GM21367 (cell line): ENCODE results near the gene CSTF1.
A peak's percentile ranks its signal among the peaks of the same experiment; 100 is the strongest.
"Not testable (repeated sequence)": the region's sequence is repeated elsewhere in the genome, so short reads cannot be mapped to it uniquely, and the experiment has no call there.

Source experiments
- ATAC-seq: cut with Tn5 transposase; IDR thresholded peaks from one replicate; pipeline ENCODE4 v1.9.1; 2021; ENCODE audit not compliant: unreplicated experiment

The CSTF1 gene

DNA sequence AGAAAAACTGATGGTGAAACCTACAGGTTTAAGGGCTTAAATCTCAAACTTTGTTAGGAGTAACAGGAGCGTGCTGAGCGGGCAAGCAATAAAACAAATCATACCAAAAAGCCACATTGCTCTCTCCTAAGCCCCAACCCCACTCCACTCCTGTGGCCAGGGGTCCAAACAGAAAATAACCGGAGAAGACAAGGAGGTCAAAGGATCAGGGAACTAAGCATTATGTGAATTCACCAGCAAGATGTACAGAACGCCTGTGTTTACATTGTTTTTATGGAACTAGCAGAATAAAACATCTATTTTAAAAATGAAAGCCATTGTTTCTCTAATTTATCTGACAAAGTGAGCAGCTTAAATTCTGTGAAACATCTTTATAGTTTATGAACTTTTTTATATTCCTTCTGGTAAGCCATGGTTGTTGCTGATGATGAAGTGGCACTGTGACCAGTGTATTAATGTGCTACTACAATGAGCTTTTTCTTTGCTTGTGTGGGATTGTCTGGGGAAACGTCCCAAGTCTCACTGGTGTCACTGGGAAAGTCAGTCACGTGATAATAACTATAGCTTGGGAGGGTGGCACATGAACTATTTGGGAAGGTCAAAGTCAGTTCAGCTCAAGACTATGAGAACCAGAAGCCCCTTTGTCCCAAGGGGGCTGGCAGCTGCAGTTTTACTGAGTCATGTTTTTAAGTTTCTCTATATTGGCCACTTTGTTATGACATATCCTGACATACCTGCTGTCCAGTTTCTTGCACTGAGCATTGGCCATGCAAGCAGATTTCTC is 23.9 kb upstream of the CSTF1 start:
- ATAC-seq = no peak

DNA sequence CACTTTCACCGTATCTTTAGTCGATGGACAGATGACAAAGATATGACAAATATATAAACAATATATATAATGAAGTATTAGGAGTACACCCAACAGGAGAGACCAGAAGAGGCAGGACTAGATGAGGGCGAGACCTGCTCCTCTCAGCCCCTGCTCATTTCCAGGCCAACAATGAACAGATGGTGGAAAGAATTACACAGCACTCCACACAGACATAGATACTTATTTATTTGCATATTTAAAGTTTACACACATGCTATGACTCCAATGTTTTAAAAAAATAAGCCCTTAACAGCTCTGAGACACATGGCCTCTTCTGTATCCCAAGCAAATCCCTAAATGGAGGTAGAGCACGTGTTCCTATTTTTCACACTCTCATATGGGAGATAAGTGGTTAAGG is 23.3 kb upstream of the CSTF1 start:
- ATAC-seq = no peak

DNA sequence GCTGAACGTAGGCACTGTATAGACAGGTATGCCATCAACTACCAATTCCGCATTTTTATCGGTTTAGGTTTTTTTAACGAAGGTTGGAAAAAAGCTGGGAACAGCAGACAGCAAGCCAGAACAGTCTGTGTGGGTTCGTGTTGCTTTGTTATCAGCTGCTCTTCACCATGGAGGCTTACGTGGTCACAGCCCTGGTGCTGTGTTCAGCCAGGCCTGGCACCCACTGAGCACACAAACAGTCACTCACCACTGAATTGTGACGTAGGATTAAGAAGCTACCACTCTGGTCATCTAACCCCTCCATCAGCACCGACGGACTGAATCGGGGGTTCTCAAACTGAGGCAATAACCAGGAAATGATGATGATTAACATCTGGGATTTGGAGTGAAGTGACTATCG is 20.5 kb upstream of the CSTF1 start:
- no peak for ATAC-seq

DNA sequence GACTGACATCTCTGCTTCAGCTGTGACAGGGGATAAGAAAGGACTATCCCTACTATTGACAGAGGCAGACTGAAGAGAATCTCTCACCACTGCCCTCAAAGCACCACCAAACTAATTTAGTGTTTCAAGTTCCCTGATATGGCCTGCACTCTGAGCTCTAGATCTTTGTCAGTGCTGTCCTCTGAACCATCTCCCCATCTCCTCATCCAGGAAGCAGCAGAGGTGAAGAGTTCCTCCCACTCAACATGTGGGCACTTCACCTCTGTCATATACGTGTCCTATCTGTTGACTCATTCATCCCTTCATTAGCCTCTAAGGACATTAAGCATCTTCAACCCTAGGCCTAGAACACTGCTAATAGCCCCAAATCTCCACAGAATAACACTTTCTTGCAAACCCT is 19.6 kb upstream of the CSTF1 start:
- ATAC-seq = no peak

DNA sequence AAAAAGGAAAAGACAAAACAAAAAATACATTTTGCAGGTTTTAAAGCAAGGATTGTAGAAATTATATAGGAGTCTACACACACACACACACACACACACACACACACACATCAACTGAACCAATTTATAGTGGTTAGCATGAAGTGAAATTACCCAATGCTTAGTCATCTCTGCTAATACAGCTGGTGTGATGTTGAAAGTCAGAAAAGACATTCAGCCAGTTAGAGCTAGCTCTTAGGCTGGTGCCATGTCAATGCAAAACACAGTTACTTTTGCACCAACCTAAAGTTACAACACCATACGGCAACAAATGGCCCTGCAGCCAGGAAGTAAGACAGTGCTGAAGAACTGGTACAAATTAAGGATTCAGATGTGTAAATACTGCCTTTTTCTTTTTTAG is 18.5 kb upstream of the CSTF1 start:
- ATAC-seq = no peak

DNA sequence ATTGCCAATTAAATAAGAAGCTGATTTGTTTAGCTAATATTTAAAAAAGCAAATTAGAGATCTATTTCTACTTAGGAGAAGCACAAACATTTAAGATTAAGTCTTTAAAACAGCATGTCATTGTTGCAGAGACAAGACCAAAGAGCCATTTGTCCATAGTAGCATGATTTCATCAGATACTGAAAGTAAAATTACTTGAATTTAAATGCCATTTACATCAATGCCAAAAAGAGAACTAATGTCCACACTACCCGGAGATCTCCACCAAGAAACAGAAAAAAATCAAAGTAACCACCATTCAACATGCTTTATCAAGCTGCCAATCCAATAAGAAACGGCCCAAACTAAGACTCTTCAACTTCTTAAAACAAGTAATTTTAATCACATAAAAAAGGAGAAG is 16.1 kb upstream of the CSTF1 start:
- no peak for ATAC-seq

DNA sequence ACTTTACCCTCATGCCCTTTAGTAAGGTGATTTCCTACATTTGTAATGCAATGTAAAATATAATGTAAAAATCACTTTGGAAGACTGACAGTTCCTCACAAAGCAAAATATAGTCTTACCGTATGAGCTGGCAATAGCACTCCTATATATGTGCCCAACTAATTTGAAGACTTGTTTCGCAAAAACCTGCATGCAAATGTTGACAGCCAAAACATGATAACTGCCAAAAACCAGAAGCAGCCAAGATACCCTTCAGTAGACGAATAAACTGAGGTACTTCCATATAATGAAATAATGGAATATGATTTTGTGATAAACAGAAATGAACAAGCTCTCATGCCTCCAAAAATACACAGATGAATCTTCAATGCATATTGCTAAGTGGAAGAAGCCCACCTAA is 14.1 kb upstream of the CSTF1 start:
- ATAC-seq = no peak

DNA sequence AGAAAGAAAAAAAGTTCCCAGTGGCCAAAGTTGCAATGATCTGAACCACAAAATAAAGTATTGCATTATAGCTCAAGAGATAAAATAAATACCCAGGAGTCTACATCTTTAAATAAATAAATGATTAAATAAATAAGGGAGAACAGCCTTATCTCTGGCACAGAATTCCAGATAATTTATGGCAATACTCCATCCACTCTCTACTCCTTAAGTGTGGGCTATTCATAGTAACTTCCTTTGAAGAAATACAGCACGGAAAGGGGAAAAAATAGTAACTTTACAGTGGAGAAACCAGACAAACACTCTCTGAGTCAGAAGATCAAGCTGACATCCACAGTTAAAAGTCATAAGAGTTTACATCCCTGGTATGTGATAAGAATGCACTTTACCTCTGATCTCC is 12.1 kb upstream of the CSTF1 start:
- ATAC-seq = no peak

DNA sequence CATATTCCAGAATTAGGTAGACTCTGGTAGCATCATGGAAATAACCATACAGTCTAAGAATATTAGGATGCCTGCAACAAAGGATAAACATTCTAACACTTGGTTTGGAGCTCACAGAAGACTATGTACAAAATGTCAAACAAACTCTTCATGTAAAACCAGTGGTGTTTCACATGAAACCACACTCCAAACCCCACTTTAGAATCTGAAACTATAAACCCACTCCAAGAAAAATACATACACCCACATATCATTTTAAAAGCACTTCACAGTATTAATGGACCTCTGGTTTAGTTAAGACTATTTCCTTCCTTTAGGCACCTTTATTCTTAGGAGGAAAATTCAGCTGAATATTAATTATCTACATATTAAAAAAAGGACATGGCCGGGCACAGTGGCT is 10.9 kb upstream of the CSTF1 start:
- ATAC-seq = no peak

DNA sequence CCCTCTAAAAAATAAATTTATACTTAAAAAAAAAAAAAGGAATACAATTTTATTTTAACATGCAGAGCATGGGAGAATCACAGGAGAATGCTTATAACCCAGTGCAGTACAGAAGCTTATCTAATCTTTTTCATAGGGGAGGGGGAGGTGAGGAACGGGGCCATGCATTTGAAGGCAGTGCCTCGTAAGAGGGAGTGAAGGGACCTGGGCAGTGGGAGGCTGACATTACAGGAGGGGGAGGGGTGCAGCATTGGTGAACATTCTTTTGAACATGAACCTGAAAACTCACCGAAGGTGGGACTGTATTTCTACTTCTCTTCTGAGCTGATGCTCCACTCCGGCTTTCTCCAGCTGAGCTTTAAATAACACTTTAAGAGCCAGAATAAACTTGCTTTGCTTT is 9.7 kb upstream of the CSTF1 start:
- no peak for ATAC-seq

DNA sequence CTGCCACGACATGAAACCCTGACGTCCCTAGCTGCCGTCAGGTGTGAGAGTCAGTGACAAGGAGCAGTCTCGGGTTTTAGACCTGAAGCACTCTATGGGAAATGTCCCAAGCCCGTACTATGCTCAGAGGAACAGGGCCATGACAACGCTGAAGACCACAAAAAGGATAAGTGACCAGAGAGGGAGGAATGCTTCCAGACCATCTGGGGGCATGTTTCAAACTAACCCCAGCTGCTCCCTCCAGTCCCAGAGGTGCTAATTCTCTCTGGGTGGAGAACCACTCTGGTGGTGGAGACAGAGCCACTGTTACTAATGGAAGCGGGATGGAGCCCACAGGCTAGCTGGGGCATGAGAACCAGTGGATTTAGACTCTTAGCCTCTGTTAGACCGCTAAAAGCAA is 9.1 kb upstream of the CSTF1 start:
- no peak for ATAC-seq

DNA sequence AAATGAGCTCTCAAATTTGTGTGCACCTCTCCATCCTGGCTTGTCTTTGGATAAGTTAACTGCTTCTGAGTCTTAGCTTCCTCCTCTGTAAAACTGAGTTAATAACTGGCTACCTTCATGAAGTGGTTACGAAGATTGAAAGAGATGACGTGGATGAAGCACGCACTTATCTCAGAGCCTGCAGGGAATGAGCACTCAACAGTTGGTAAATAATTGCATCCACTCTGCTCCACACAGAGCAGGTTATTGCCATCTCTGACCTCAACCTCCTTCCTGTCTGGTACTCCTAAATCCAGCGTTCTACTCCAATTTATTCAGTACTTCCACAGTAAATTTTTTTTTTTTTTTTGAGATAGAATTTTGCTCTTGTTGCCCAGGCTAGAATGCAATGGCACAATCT is 7.3 kb upstream of the CSTF1 start:
- no peak for ATAC-seq

DNA sequence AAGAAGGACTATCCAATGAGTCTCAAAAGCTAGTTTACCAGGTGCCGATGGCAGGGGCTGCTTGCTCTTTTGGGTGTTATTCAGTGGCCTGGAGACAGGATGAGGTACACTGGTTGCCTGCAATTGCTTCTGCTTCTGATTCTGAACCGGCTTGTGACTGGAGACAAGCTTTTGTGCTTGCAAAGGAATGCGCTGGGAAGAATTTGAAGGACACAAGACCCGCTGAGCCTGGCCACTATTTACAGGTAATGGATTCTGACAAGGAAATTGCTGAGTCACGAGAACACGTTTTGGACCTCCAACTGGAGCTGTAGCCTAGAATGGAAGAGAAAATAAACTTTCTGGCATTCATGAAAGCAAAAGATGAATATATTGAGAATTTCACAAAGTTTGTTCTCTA is 6.2 kb upstream of the CSTF1 start:
- no peak for ATAC-seq

DNA sequence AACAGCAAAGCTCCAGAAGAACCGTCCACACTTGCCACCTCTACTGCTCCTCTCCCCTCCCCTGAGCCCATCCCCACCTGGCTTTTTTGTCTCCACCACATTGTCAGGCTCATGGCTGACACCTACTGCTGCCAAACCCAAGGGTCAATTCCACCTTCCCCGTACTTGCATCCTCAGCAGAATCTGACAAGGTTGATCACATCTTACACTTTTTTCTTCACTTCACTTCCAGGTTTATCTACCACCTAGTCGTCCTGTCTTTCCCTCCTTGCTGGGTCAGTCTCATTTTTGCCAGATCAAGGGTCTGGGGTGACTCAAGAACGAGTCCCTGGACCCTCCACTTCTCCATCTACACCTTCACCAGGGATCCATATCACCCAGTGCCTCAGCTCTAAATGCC is 3.6 kb upstream of the CSTF1 start:
- ATAC-seq = no peak

DNA sequence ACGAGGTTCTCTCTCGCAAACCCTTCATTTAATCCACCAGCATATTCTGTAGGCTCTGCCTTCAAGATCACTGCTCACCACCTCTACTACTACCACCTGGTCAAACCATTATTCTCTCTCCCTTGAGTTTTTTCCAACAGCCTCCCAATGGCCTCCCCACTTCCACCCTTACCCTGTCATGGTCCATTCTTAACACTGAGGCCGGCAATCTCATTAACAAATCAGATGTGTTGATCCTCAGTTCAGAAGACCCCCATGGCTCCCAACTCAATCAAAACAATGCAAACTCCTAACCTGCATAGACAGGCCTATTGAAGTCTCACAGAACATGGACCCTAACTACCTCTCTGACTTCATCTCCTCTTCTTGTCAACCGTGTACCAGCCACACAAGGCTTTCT is 2.6 kb upstream of the CSTF1 start:
- no peak for ATAC-seq

DNA sequence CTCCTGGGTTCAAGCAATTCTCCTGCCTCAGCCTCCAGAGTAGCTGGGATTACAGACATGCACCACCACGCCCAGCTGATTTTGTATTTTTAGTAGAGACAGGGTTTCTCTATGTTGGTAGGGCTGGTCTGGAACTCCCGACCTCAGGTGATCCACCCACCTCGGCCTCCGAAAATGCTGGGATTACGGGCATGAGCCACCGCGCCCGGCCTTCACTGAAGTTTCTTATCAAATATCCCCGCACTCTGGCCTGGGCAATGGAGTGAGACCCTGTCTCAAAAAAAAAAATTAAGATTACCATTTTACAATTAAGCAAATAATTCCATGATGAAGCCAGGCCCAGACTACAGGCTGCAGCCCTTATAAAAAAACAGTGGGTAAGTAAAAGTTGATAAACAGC is 2.0 kb upstream of the CSTF1 start:
- not testable (repeated sequence) for ATAC-seq

DNA sequence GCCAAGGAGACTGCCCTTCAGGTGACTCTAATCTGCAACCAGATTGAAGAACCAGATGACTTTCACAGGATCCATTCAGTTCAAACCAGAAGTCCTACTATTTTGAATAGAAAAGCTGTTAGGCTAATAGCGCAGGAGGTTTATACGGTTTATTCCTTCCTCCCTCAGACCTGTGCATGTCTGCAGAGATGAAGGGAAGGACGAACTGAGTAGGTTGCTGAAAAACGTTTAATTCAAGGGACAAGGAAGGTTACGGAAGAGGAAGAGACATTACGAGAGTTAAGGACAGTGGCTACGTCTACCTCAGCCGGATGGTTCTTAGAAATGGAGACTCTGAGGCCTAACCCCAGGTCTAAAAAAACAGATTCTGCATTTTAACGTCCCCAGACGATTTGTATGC is 1.4 kb upstream of the CSTF1 start:
- no peak for ATAC-seq

DNA sequence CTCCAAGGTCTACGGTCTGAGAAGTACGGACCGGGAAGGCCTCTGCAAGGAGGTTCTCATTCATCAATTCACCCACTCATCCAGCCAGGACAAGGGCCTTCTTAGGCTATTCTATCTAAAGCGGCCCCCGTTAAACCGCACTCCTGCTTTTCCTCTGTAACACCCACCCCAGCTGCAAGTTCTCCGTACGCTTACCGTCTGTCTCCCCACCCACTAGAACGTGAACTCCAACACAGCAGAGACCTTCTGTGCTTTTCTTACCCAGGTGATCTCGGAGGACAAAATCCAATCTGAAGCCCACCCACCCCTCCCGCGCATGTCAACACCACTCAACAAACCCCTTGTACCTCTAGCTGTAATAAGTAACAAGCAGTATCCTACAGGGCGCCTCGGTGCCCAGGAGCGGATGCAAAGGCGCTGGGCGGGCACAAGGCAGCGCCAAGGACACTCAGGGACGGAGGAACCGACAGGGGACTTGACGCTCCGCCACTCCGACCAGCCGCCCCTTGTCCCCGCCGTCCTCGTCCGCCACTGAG is 781 bp upstream of the CSTF1 start:
- peak; percentile 15 for ATAC-seq

DNA sequence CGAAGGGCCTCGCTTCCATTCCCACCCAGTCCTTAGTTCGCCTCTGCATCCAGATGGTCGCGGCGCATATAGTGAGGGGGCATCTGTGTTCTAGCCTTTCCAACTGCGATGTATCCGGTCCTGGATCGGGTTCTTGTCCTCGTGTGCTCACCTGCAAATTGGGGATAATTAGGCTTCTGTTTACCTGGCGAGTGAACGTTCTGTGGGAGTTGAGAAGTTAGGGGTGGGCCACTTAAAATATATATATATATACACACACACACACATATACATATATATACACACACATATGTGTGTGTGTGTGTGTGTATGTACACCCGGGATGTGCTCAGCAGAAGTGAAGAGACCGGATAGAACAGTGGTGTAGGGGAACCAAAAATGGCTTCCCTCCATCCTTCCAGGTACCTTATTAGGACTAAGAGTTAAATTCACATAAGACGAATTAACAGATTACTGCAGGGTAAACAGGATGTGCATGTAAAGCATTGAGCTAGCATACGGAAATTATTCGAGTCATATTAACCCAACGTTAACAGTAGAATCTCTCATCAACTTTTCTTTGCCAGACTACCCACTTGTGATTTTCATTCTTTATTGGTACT is 537 bp downstream of the CSTF1 start:
- no peak for ATAC-seq

DNA sequence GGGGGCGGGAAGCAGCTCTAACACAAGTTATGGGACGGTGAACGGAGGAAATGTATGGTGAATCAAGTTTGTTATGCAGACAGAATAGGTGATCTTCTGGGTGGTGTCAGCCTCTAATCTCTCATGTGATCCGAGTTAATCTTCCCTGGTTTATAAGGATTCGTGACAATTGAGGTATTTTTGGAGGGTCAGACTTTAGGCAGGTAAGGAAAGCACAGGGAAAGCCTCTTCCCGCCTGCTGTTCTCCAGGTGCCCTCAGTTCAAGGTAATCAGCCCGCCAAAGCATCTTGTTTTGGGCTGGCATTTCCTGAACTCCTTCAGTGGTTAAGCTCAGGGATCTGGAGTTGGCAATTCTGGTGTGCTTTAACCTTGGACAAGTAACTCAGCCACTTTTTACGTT is 1.2 kb downstream of the CSTF1 start:
- no peak for ATAC-seq

DNA sequence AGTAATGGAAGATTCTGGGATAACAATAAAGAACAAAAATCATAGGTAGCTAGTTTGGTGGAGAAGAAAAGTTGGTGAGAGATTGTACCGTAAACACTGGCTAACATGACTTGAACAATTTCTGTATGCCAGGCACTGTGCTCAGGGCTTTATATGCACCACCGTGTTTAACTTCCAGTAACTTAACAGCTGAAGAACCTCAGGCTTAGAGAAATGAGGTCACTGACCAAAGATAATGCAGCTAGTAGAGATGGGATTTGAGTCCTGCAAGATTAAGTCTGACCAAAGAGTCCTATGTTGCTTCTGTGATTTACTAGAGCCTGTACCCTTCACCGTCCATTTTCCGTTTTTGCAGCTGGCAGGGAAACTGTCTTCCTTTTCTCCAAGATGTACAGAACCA is 2.7 kb downstream of the CSTF1 start:
- ATAC-seq = no peak

DNA sequence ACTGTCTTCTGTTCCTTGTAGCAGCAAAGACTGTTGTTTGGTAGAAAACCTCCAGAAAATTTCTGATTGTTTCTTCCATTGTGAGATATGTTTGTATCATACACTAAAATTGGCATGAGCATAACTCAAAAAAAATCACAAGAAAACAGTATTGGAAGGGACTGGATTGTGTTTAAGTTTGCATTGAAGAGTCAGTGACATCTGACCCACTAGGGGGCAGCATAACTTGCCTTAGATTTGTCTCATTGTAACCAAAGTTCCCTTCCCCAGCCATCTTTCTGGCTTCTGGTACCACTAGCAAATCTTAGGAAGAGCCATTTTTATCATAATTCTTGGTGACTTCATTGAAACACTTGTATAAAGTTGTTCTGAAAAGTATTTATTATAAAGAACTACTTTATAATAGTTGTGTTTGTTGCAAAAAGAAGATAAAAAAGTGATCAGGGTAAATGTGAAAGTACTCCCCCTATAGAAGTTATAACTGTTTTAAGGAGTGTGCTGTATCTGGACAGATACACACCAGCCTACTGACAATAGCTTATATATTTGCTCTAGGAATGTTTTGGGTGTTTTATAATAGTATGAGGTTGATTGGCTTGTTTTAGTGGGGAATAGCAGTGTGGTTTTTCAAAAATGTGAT is 7.7 kb downstream of the CSTF1 start:
- ATAC-seq = peak; percentile 57
